Hepatocyte (in vitro differentiated cells): Measurements from ENCODE around the gene VASP.

ENCODE experiments used
- CTCF ChIP-seq: fragments of 200-600 bp; sonication (generic); IDR thresholded peaks from 2 replicates; pipeline ENCODE4 v1.5.1; 2016; ENCODE audit warnings: antibody characterized with exemption, mild to moderate bottlenecking; ENCODE audit not compliant: poor library complexity
- EZH2 ChIP-seq: fragments of 200-600 bp; sonication (generic); IDR thresholded peaks from 2 replicates; pipeline ENCODE4 v1.6.1; 2016; ENCODE audit warnings: antibody characterized with exemption, mild to moderate bottlenecking, borderline replicate concordance

GRCh38 chr19:45501730-45502014 is 5.6 kb upstream of the VASP start:
- TF ChIP-seq CTCF (no peak), EZH2 (no peak)
